GM12874 (cell line): Measurements from ENCODE around the gene EZR.

Experiments
- TF ChIP-seq, protein P1 (sequence below): IDR thresholded peaks from 2 replicates; pipeline ENCODE4 v1.5.1; 2011; ENCODE audit warnings: low read depth, mild to moderate bottlenecking, control low read depth, low read length, moderate library complexity; ENCODE audit not compliant: insufficient read depth

EZR gene

DNA sequence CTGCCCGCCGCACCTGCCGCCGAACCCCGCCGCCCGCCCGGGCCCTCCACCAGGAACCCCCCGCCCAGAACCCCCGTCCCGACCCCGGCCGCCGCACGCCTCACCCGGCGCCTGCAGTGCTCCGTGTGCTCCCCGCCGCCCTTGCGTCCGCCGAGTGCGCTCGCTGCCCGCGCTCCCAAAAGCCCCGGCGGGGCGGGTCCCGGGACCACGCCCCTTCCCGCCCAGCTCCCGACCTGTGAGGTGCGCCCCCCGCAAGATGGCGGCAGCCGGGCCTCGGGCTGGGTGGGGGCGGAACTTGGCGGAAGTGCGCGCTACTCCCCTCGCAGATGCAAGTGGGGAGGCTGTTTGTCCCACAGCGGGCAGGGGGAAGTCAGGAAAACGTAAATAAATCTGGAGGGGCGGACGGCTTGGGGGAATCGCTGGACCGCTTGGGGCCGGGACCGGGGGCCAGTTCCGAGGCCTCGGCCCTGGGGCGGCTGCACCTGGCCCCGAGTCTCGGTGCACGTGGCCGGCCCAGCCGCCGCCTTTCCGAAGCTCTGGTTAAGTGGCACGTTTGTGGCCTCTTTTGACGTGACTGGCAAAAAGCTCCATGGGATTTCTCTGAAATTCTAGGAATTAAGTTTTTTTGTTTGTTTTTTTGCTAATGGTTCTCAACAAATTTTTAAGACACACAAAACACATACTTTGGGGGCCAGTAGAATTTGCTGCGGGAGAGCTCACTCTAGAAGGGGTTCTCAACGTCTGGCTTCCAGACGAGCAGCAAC is at the start of gene EZR:
TSS of gene EZR (minus strand) at position 156 of the 764 bp plus-strand sequence. CDS start 1,275 bp downstream, outside the sequence.
- TF ChIP-seq, protein P1, sequence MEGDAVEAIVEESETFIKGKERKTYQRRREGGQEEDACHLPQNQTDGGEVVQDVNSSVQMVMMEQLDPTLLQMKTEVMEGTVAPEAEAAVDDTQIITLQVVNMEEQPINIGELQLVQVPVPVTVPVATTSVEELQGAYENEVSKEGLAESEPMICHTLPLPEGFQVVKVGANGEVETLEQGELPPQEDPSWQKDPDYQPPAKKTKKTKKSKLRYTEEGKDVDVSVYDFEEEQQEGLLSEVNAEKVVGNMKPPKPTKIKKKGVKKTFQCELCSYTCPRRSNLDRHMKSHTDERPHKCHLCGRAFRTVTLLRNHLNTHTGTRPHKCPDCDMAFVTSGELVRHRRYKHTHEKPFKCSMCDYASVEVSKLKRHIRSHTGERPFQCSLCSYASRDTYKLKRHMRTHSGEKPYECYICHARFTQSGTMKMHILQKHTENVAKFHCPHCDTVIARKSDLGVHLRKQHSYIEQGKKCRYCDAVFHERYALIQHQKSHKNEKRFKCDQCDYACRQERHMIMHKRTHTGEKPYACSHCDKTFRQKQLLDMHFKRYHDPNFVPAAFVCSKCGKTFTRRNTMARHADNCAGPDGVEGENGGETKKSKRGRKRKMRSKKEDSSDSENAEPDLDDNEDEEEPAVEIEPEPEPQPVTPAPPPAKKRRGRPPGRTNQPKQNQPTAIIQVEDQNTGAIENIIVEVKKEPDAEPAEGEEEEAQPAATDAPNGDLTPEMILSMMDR = no peak

DNA sequence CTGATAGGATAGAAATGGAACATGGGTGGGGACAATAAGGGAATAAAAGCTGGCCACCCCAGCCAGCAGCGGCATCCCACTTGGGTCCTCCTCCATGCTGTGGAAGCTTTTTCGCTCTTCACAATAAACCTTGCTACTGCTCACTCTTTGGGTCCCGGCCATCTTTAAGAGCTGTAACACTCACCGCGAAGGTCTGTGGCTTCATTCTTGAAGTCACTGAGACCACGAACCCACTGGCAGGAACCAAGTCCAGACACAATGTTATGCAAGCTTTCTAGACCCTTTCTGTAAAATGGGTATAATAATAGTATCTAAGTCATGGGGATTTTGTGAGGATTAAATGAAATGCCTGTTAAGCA is 48.9 kb upstream of the EZR start:
- TF ChIP-seq, protein P1 = no peak

DNA sequence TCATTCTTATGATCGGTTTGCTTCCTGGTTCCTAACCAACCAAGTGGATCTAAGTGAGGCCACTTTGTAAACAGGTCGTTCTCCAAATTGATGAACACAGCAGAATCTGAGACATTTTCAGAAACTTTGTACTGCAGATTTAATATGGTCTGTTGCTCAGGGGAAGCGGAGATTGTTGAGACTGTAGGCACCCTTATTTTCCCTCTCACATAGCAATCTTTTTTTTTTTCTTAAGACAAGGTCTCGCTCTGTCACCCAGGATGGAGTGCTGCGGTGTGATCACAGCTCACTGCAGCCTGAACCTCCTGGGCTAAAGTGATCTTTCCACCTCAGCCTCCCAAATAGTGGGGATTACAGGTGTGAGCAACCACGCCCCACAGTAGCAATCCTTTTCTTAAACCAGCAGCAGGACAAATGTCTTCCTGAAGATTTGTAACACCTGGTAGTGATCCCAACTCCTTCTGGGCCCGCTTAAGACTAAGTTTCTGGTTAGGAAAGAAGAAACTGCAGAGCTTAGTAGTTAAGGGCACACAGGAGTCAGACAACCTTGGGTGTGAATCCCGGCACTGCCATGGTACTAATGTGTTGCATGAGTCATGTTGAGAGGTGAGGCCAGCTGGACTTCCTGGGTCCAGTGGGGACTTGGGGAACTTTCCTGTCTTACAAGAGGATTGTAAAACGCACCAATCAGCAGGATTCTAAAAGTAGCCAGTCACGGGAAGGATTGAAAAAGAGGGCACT is 48.4 kb upstream of the EZR start:
- TF ChIP-seq, protein P1 = no peak

DNA sequence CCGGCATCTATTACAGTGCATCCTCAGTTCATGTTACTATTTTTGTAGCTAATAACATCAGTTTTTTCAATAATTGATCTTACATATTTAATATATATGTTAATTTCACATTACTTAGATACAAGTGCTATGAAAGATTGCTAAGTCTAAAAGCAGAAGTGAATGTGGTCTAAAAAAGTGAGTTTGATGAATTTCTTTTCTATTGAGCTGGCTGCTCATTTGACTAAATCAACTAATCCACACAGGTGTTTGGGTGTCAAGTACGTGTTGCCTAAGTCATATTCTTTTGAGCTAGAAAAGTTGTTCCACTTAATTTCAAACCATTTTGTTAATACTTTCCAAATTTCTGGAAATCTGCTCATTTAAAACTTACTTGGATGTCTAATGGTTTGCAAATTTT is 46.6 kb upstream of the EZR start:
- TF ChIP-seq, protein P1 = no peak

DNA sequence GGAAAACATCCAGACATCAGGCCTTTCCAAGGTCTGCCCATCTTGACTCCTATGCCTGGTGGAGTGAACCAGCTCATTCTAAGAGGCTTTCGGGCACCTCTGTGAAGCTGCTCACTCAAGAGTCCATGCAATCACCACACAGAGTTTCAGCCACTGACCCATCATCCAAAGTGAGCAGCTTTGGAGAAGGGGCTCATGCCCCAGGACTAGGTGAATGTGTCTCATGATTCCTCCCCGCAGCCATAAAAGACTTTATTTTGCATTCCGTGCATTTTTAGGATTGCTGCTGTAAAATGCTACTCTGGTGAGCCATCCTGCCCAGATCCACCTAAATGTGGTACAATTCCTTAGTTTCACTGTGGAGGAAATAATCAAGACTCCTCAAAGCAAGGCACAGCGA is 44.5 kb upstream of the EZR start:
- TF ChIP-seq, protein P1 = no peak

DNA sequence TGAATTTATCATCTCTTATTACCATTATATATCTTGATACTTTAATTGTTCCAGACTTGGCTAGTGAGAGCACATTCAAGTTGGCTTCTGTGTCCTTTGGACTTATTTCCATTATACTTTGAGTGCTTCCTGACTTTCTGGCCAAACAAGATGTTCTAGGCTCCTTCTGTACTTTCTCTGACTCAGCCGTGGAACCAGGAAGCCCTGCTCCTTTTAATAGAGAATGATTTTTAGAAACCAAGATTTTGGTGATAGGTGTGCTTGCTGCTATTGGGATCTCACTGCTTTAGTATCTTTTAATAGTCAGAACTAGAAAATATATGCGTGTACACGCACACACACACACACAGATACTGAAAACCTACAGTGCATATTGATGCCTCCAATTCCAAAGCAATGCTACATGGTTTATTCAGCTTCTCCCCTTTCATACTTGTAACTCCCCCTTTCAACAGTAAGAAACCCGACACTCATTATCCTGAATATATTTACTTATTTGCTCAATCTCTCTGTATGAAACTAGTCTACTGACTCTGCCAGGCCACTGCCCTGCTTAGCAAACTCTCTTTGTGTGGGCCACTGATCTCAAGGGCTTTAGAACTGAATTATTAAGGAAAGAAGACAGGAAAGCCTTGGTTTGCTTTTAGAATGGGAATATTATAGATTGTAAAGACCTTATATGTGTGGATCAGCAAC is 42.7 kb upstream of the EZR start:
- TF ChIP-seq, protein P1 = no peak

DNA sequence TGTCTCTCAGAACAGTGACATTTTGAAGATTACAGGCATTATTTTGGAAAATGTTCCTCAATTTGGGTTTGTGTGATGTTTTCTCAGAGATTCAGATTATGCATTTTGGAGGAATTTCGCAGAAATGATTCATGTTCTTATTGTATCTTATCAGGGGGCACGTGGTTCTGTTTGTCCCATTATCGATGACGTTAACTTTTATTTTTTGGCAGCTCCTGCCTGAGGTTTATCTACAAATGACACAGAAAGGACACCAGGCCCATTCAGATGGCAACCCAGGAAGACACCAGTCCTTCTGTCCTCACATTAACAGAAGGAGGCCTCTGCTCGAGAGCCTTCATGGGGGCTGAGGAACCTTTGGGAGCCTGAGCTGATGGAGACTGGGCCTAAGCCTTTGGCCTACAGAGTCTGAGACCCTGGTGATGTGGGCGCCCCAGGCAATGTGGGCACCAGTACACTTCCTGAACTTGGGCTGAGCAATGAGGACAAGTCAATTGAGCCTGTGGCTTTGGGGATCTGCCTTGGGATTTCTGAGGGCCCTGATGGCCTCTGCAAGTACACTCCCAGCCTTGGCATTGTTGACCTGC is 41.2 kb upstream of the EZR start:
- TF ChIP-seq, protein P1 = no peak
